Activated CD8-positive, alpha-beta memory T cell treated with anti-CD3 and anti-CD28 coated beads, Interleukin-2, amount 50 U/mL, for 1 hour (primary cell): ENCODE data around the gene ZNF616.

ENCODE experiments used
- DNase-seq: peaks from one replicate; pipeline ENCODE4 v3.0.0-alpha.2; 2020; ENCODE audit errors: extremely low read depth

ZNF616 gene

DNA sequence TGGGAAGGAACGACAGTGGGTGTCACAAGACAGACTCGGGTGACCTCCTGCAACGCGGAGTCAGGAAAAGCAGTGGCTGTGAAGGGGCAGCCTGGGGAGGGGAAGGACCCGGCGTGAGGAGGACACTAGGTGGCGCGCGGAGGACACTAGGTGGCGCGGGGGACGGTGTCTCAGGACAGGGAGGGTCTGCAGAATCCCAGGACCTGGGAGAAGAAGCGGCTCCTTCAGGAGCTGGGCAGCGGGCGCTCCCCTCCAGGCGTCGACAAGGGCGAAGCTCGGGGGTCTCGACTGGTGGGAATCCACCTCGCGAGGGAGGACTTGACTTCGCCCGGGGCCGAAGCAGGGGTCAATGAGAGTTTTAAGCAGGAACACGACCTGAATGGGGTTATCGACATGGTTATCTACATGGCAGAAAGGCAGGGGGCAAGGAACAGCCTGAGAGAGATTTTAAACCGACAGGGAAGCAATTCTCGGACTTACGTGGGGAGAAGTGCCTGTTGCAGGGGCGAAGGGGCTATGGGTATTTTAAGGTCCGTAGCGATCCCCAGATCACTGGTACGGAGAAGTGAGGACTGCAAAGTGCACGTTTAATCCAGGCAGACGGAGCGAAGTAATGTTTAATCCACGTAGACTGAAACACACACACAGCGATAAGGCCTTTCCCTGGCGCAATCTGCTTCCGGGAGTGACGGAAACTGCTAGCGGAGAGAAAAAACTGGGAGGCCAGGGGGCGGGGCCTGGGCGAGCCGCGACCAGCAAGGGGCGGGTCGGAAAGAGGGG, at the start of gene ZNF616:
TSS of gene ZNF616 (minus strand) at position 687 of the 780 bp plus-strand sequence. CDS start 9,426 bp downstream, outside the sequence.
- peak; percentile 88 for DNase-seq

GRCh38 chr19:52188822-52189734, 49.3 kb upstream of the ZNF616 start:
- DNase-seq, result no peak

GRCh38 chr19:52187407-52187806, 47.7 kb upstream of the ZNF616 start:
- DNase-seq, result no peak

DNA sequence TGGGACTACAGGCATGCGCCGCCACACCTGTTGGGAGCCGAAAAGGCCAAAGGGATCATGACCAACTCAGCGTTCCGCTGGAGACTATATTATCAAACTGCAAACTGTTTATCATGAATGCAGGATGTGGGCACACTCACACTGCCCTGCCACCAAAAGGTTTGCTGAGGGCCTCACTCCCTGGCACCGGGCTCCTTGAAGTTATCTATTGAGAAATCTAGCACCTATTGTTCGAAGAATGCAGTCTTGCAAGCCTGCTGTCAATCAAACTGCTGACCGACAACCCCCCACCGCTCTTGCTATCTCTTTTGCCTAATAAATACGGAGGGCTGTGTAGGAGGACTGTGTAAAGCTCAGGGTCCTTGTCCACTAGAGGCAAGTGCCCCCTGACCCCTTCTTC, 36.8 kb upstream of the ZNF616 start:
- DNase-seq, result no peak

DNA sequence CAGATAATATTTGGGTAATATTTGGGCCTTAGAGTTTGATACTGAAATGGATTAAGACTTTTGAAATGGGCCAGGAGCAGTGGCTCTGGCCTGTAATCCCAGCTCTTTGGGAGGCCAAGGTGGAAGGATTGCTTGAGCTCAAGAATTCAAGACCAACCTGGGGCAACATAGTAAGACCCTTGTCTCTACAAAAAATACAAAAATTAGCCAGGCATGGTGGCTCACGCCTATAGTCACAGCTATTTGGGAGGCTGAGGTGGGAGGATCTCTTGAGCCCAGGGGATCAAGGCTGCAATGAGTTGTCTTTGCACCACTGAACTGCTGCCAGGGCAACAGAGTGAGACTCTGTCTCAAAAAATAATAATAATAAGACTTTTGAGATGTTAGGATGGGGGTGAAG, 32.6 kb upstream of the ZNF616 start:
- DNase-seq, result no peak

- DNase-seq, result peak; percentile 84
Observed at GRCh38 chr19:52171321-52172169, 31.8 kb upstream of the ZNF616 start, which contains the start of gene ZNF836. Gene ZNF836, minus strand, starts transcription at chr19:52171621. Its CDS starts 3,549 bp downstream, at chr19:52168072.

- DNase-seq, result no peak
Observed at GRCh38 chr19:52170863-52171320, 31.2 kb upstream of the ZNF616 start.

DNA sequence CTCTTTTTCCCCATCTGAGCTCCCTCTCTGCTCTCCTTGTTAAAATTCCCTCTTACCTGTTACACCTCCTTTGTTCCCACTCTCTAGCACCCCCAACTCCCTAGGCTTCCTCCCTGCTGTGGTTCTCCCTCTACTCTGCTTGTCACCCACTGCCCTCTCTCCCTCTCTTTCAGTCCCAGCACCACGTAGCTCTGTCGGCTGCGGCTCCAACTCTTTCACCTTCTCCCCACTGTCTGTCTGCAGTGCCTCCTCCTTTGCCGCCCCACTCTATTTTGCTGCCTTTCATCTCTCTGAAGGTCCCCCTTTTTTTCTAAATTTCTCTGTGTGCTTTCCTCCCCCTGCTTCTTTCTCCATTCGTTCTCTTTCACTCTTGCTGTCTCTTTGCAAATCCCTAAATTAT, 30.6 kb upstream of the ZNF616 start:
- DNase-seq, result no peak

DNA sequence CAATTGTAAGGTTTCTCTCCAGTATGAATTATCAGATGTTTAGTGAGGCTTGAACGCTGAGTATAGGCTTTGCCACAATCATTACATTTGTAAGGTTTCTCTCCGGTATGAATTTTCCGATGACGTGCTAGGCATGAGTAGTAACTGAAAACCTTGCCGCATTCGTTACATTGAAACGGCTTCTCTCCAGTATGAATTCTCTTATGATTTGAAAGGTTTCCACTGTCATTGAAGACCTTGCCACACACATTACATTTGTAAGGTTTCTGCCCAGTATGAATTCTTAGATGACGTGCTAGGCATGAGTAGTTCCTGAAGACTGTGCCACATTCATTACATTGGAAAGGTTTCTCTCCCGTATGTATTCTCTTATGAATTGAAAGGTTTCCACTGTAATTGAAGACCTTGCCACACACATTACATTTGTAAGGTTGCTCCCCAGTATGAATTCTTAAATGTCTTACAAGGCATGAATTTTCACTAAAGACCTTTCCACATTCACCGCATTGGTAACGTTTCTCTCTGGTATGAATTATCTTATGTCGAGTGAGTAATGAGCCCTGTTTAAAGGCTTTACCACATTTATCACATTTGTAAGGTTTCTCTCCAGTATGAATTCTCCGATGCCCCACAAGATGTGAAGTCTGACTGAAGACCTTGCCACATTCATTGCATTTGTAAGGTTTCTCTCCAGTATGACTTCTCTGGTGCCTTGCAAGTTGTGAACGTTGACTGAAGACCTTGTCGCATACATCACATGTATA, 16.0 kb upstream of the ZNF616 start:
- no peak for DNase-seq

DNA sequence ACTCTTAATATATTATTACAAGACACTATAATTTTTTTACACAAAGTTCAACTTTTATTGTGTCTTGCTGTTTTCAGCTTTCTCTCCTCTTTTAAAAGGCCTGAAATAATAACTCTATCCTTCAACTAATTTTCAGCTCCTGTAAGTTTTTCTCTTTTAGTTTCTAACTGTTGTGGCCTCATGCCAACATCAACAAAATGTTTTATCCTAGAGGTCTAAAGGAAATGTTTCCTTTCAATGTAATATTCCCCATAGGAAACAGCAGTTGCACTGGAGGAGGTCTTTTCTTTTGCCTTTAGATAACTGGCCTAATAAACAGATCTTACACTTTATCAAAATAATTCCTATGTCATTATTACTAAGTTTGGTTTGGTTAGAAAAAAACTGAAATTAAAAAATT, 8.5 kb upstream of the ZNF616 start:
- DNase-seq, result no peak

DNA sequence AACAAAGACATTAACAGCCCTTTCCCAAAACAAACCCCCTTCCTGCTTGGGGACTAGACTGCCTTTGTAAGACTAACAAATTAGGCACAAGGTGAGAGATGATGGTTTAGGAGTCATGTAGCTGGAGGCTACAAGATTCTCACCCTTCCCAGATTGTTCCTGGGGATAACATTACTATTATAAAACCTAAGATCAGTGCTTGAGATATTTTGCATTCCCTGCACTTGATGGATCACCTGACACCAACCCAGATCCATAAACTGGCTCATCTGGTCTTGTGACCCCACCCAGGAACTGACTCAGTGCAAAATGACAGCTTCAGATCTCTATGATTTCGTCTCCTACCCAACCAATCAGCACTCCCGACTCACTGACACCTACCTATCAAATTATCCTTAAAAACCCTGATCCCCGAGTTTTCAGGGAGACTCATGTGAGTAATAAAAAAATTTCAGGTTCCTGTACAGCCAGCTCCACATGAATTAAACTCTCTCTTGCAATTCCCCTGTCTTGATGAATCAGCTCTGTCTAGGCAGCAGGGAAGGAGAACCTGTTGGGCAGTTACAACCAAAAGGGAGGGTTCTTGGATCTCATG, 2.4 kb upstream of the ZNF616 start:
- no peak for DNase-seq

GRCh38 chr19:52141203-52141602, 1.5 kb upstream of the ZNF616 start:
- DNase-seq, result no peak

- no peak for DNase-seq
Observed at GRCh38 chr19:52140032-52140710, 433 bp upstream of the ZNF616 start.

- no peak for DNase-seq
Observed at GRCh38 chr19:52138983-52139251, 821 bp downstream of the ZNF616 start.

DNA sequence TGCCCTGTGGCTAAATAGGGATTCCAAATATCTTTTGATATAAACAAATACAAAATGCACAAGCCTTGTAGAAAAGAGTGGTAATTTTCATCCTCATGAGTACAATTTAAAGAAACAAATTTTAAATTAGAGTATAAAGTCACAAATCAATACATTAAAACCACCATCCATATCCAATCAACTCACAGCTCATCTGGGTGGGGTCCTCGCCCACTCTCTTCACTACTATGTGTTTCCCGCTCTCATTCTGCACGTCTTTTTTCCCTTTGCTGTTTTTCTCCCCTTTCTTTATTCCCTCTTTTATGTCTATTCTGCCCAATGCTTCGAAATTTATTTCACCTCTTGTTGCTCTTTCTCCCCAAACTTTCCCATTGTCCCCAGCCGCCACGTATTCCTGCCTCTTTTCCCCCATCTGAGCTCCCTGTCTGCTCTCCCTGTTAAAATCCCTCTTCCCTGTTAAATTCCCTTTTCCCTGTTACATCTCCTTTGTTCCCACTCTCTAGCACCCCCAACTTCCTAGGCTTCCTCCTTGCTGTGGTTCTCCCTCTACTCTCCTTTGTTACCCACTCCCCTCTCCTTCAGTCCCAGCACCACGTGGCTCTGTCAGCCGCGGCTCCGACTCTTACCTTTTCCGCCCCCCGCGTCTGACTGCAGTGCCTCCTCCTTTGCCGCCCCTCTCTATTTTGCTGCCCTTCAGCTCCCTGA, 1.3 kb downstream of the ZNF616 start:
- no peak for DNase-seq

DNA sequence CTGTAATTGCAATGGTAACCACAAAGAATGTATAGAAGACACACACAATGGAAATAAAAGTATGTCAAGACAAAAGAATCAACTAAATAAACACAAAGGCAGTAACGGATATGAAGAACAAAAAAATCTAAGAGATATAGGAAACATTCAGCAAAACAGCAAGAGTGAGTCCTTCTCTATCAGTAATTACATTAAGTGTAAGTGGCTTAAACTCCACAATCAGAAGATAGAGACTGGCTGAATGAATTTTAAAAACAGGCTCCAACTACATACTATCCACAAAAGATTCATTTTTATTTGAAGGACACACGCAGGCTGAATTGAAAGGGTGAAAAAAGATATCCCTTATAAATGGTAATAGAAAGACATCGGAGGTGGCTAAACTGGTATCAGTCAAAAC, 19.5 kb downstream of the ZNF616 start:
- no peak for DNase-seq

- no peak for DNase-seq
Observed at GRCh38 chr19:52115526-52116053, 24.1 kb downstream of the ZNF616 start.

DNA sequence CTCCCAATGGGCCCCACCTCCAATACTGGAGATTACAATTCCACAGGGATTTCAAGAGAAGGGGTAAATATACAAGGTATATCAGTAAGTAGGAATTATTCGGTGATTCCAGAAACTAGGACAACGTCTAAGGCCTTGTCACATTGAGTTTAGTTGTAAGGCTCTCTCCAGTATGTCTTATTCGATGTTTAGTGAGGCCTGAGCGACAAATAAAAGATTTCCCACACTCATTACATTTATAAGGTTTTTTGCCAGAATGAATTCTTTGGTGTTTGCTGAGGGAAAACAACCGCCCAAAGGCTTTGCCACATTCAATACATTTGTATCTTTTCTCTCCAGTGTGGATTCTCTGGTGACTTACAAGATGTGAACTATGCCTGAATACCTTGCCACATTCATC, 25.0 kb downstream of the ZNF616 start:
- DNase-seq, result no peak

- no peak for DNase-seq
Observed at GRCh38 chr19:52112624-52113023, 27.1 kb downstream of the ZNF616 start.
